ENCODE results near the gene FBXL22.

DNA sequence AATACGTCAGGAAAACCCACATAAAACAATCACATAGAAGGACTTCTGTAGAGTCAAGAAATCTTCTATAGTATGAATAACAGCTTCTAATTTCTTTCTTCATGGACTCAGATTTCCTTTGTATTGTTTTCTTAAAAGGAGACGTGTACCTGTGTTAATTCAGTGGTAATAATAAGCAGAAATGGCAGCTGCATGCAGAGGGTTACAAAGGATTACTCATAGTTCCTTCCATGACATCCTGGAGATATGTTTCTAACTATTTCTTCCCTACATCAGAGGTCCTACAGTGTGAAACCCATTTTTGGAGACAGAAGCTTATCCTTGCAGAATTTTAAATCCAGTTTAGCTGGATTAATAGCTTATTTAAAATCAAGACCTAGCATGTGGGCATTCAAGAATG lies 36.1 kb downstream of the FBXL22 start:
- TF ChIP-seq, protein P1, sequence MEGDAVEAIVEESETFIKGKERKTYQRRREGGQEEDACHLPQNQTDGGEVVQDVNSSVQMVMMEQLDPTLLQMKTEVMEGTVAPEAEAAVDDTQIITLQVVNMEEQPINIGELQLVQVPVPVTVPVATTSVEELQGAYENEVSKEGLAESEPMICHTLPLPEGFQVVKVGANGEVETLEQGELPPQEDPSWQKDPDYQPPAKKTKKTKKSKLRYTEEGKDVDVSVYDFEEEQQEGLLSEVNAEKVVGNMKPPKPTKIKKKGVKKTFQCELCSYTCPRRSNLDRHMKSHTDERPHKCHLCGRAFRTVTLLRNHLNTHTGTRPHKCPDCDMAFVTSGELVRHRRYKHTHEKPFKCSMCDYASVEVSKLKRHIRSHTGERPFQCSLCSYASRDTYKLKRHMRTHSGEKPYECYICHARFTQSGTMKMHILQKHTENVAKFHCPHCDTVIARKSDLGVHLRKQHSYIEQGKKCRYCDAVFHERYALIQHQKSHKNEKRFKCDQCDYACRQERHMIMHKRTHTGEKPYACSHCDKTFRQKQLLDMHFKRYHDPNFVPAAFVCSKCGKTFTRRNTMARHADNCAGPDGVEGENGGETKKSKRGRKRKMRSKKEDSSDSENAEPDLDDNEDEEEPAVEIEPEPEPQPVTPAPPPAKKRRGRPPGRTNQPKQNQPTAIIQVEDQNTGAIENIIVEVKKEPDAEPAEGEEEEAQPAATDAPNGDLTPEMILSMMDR (IDR thresholded peaks at IDR 0.05; ENCODE audit: insufficient read depth, low read length, poor library complexity, severe bottlenecking) = no peak
- no peak for TF ChIP-seq EZH2phosphoT487 (conservative IDR thresholded peaks at IDR 0.05; ENCODE audit: low read length)

All from SU-DHL-6 (cell line).